HG03064 (cell line): Measurements from ENCODE around the gene CKMT1A.
A peak's percentile ranks its signal among the peaks of the same experiment; 100 is the strongest.
"Not testable (repeated sequence)": the region's sequence is repeated elsewhere in the genome, so short reads cannot be mapped to it uniquely, and the experiment has no call there.

Experiments
- ATAC-seq: cut with Tn5 transposase; IDR thresholded peaks from one replicate; pipeline ENCODE4 v1.9.1; 2021; ENCODE audit warnings: low read depth; ENCODE audit not compliant: unreplicated experiment

Gene CKMT1A

GRCh38 chr15:43693148-43694022 lies at the start of gene CKMT1A:
TSS of gene CKMT1A (plus strand) at chr15:43693859. CDS start at chr15:43694051, 192 bp downstream.
- not testable (repeated sequence) for ATAC-seq

DNA sequence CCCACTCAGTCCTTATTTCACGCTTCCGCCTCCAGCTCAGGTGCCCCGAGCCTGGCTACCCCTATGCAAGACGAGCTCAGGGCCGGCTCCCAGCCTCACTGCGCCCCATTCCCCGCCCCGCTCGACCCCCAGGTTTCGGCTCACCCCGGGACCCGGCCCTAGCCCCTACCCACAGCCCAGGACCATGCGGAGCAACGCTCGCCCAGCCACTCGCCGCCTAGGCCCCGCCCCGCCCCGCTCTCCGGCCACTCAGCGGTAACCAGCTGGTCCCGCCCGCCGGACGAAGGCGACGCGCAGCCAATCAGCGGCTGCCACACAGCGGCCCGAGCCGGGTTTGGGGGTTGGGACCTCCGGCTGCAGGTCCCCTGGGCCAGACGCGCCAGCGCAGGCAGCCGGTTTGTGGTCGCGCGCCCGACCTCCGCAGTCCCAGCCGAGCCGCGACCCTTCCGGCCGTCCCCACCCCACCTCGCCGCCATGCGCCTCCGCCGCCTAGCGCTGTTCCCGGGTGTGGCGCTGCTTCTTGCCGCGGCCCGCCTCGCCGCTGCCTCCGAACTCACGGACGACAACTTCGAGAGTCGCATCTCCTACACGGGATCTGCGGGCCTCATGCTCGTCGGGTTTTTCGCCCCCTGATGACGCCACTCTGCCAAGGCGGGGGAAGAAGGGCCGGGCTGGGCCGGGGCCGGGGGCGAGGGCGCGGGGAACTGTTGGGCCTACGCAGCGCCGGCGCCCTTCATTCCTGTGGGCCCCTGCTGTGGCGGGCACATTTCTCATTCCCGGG lies 44.8 kb upstream of the CKMT1A start, which contains the start of gene CATSPER2:
CATSPER2 (minus strand) TSS at position 196 of the 781 bp plus-strand sequence. CDS start 783 bp downstream, outside the sequence.
- ATAC-seq = no peak

- not testable (repeated sequence) for ATAC-seq
Measured at GRCh38 chr15:43649430-43649926, 44.2 kb upstream of the CKMT1A start.

DNA sequence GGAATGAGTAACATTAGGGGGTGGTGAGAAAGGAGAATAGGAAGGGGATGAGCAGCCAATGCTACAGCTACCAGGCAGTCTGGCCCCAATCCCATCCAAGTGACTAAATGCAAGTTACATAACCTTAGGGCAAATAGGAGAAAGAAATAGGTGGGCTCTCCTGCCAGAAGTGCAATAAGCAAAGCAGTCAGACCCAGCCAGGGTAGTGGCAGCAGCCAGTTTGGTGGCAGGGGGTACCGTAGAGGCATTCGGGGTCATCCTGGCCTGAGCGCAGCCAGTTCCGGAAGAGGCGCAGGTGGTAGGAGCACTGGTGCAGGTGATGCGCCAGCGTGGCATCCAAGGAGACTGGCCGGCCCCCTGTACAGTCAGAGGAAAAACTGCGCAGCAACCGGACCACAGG lies 33.9 kb upstream of the CKMT1A start:
- ATAC-seq = not testable (repeated sequence)

GRCh38 chr15:43662293-43662692 lies 31.4 kb upstream of the CKMT1A start:
- ATAC-seq = not testable (repeated sequence)

GRCh38 chr15:43663333-43663732 lies 30.3 kb upstream of the CKMT1A start:
- ATAC-seq = not testable (repeated sequence)

GRCh38 chr15:43666177-43666576 lies 27.5 kb upstream of the CKMT1A start:
- not testable (repeated sequence) for ATAC-seq

DNA sequence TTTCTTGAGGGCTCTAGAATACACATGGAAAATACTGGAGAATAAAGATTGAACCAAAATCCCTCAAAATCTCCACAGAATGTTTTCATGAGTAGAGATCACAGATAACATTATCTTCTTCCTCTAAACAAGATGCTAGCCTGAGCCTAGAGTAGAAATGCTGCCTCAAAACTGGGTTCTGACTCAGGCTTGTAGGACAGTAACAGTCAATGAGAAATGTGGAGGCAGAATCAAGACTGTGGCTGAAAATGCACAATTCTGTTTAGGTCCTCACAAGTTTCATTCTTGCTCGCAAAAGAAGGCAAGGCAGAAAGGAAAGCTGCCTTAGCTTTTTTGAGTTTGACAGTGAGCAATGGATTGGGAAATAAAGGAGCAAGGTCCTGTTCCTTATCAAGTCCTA lies 19.5 kb upstream of the CKMT1A start:
- not testable (repeated sequence) for ATAC-seq

GRCh38 chr15:43689604-43690301 lies 3.9 kb upstream of the CKMT1A start:
- peak; percentile 92 for ATAC-seq

DNA sequence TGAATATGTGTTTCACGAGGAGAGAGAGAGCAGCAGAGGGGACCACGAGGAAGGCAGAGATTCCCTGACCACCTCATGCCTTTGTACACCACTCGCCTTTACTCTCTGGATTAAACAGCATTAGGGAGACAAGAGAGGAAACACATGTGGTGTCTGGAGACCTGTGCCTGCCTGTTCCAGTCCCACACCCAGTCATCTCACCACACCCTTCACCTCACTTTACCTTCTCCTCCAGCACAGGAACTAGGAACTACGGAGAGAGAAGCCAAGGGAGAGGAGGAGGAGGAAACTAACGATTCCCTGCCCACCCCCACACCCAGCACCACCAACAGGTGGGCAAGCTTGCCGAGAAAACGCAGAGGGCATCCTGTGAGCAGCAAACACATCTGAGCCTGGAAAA lies 980 bp upstream of the CKMT1A start:
- ATAC-seq = not testable (repeated sequence)

DNA sequence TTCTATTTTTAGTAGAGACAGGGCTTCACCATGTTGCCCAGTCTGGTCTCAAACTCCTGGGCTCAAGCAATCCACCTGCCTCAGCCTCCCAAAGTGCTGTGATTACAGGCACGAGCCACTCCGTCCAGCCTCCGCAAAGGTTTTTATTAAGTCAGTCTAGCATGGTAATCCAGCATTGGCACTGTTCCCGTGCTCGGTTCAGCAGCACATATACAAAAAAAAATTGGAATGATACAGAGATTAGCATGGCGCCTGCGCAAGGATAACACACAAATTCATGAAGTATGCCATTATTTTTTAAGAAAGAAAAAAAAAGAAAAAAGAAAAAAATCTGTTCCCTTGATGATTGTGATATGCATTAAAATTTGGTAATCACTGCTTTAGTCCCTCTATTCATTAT lies 8.5 kb downstream of the CKMT1A start:
- ATAC-seq = no peak

- ATAC-seq = no peak
Measured at GRCh38 chr15:43702701-43703424, 9.2 kb downstream of the CKMT1A start.

GRCh38 chr15:43710431-43711131 lies 16.9 kb downstream of the CKMT1A start:
- not testable (repeated sequence) for ATAC-seq

GRCh38 chr15:43723151-43723550 lies 29.5 kb downstream of the CKMT1A start:
- no peak for ATAC-seq

DNA sequence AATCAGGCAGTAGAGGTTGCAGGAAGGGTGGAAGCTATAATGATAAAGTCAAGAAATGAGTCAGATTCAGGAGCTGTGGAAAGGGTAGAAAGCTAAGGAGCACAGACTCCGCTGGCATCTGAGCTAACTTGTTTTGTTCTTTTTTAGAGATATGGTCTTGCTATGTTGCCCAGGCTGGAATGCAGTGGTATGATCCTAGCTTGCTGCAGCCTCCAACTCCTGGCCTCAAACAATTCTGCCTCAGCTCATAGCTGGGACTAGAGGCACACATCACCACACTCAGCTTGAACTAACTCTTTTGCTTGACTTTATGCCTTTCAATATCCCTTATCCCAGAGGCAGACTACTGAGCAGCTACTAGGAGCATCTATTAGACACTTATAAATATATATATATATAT lies 32.6 kb downstream of the CKMT1A start:
- not testable (repeated sequence) for ATAC-seq

- not testable (repeated sequence) for ATAC-seq
Measured at GRCh38 chr15:43728053-43728725, 34.5 kb downstream of the CKMT1A start.

- ATAC-seq = peak; percentile 44
Measured at GRCh38 chr15:43735416-43735815, 41.8 kb downstream of the CKMT1A start.

DNA sequence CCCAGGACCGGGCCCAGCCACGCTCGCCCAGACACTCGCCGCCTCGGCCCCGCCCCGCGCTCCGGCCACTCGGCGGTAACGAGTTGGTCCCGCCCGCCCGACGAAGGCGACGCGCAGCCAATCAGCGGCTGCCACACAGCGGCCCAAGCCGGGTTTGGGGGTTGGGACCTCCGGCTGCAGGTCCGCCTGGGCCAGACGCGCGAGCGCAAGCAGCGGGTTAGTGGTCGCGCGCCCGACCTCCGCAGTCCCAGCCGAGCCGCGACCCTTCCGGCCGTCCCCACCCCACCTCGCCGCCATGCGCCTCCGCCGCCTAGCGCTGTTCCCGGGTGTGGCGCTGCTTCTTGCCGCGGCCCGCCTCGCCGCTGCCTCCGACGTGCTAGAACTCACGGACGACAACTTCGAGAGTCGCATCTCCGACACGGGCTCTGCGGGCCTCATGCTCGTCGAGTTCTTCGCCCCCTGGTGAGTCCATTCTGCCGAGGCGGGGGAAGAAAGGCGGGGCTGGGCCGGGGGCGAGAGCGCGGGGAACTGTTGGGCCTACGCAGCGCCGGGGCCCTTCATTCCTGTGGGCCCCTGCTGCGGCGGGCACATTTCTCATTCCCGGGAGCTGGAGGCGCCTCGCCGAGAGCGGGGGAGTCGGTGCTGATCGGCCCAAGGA lies 52.7 kb downstream of the CKMT1A start, which contains the start of gene PDIA3:
PDIA3 (plus strand) TSS at position 194 of the 658 bp plus-strand sequence; CDS start at position 296, 102 bp downstream.
- ATAC-seq = peak; percentile 54
